ENCODE results near the gene EWSR1.

- no peak for TF ChIP-seq EZH2 (IDR thresholded peaks at IDR 0.05; ENCODE audit: insufficient read depth, poor library complexity, severe bottlenecking)
- no peak for TF ChIP-seq EZH2phosphoT487 (IDR thresholded peaks at IDR 0.05; ENCODE audit: insufficient read depth, low read depth)
Observed at GRCh38 chr22:29258407-29259252, 9.4 kb upstream of the EWSR1 start.

Data from GM23248 (cell line).